H1 (cell line): Measurements from ENCODE around the gene KLF2. TPM values are rescaled to one million over a fixed set of nuclear protein-coding genes. Genes with fewer than 3 reads are reported as not detected.

Experiments
- CTCF ChIA-PET: fragments of 300-600 bp; sonication (Branson Sonifier 250); formaldehyde crosslinking; loops from one replicate; lab custom pipeline; 2021; ENCODE audit not compliant: partially characterized antibody; lab: Charles Lee
- POLR2A ChIA-PET: fragments of 300-600 bp; sonication (Branson Sonifier 250); formaldehyde crosslinking; loops from one replicate; lab custom pipeline; 2021; ENCODE audit warnings: inconsistent platforms; ENCODE audit not compliant: partially characterized antibody; lab: Charles Lee
- DNase-seq, 2 experiments: peaks; one replicate each; pipeline versions ENCODE4 v3.0.0 to v3.0.0-alpha.2; 2010 to 2022; ENCODE audit warnings: low spot score in 2 of 2, low read depth in 1 of 2, mixed read lengths in 1 of 2
- FAIRE-seq: peaks from 2 replicates; lab custom pipeline; 2011; peaks lifted over from hg19 to GRCh38; lab: Jason Lieb, UNC
- H2AFZ ChIP-seq: 2 replicates; pipeline ENCODE4 v1.8.1; 2012; ENCODE audit warnings: low read length, inconsistent platforms
- H2AK5ac ChIP-seq: 2 replicates; pipeline ENCODE4 v1.6.1; 2013; ENCODE audit warnings: low read depth, low read length
- H2BK120ac ChIP-seq: replicated peaks from 2 replicates; pipeline ENCODE3; 2013; ENCODE audit warnings: low read depth, low read length, inconsistent platforms
- H2BK12ac ChIP-seq: 2 replicates; pipeline ENCODE4 v1.6.1; 2013; ENCODE audit warnings: low read depth, low read length
- H2BK15ac ChIP-seq: 2 replicates; pipeline ENCODE4 v1.6.1; 2013; ENCODE audit warnings: low read length
- H2BK20ac ChIP-seq: 2 replicates; pipeline ENCODE4 v1.6.1; 2013; ENCODE audit warnings: low read length
- H2BK5ac ChIP-seq: 2 replicates; pipeline ENCODE4 v1.6.1; 2013; ENCODE audit warnings: low read depth, low read length
- H3K14ac ChIP-seq: 2 replicates; pipeline ENCODE4 v1.6.1; 2013; ENCODE audit warnings: inconsistent platforms; ENCODE audit not compliant: insufficient read length
- H3K18ac ChIP-seq: 2 replicates; pipeline ENCODE4 v1.6.1; 2013; ENCODE audit warnings: low read length; ENCODE audit errors: extremely low read depth
- H3K23ac ChIP-seq: 2 replicates; pipeline ENCODE4 v1.6.1; 2013; ENCODE audit warnings: inconsistent platforms; ENCODE audit not compliant: insufficient read length
- H3K23me2 ChIP-seq: 2 replicates; pipeline ENCODE4 v1.6.1; 2013; ENCODE audit warnings: low read depth, low read length
- H3K27ac ChIP-seq: 2 replicates; pipeline ENCODE4 v1.6.1; 2011; ENCODE audit warnings: low read depth, low read length, inconsistent platforms
- H3K27me3 ChIP-seq, 4 experiments: replicated peaks in 1 of 4; 1 replicate in 1 of 4; 2 replicates in 3 of 4; pipeline versions ENCODE4 v1.6.1 to v1.8.1; 2011 to 2013; ENCODE audit warnings: low read length in 3 of 4, mild to moderate bottlenecking in 3 of 4, inconsistent platforms in 2 of 4, mixed read lengths in 2 of 4, moderate library complexity in 1 of 4; ENCODE audit not compliant: control insufficient read depth in 3 of 4, insufficient read depth in 3 of 4; ENCODE audit errors: extremely low read depth in 1 of 4
- H3K36me3 ChIP-seq, 4 experiments: 2 replicates each; pipeline versions ENCODE4 v1.6.1 to v1.8.1; 2011 to 2013; ENCODE audit warnings: mild to moderate bottlenecking in 4 of 4, low read length in 3 of 4, moderate library complexity in 2 of 4, control low read depth in 1 of 4, inconsistent platforms in 1 of 4; ENCODE audit not compliant: insufficient read depth in 4 of 4, control insufficient read depth in 2 of 4
- H3K4ac ChIP-seq: replicated peaks from 2 replicates; pipeline ENCODE3; 2013; ENCODE audit warnings: low read length, low read depth, mixed read lengths, inconsistent platforms; ENCODE audit not compliant: insufficient read length
- H3K4me1 ChIP-seq, 4 experiments: replicated peaks in 1 of 4; 1 replicate in 1 of 4; 2 replicates in 3 of 4; pipeline versions ENCODE4 v1.6.1 to v1.8.1; 2011 to 2013; ENCODE audit warnings: low read length in 3 of 4, inconsistent platforms in 2 of 4, mixed read lengths in 1 of 4; ENCODE audit not compliant: insufficient read depth in 4 of 4, control insufficient read depth in 3 of 4
- H3K4me2 ChIP-seq, 2 experiments: 2 replicates each; pipeline versions ENCODE4 v1.6.1 to v1.8.1; 2011 to 2013; ENCODE audit warnings: low read depth in 2 of 2, low read length in 2 of 2, control low read depth in 1 of 2, inconsistent platforms in 1 of 2, mild to moderate bottlenecking in 1 of 2; ENCODE audit not compliant: insufficient read depth in 1 of 2
- H3K4me3 ChIP-seq, 4 experiments: fragments of 200-600, 300-600 bp in 1 of 4; sonication (generic), shearing (Covaris generic), sonication (Bioruptor Twin) in 1 of 4; 2 replicates each; pipeline versions ENCODE4 v1.5.1 to v1.8.1; 2011 to 2016; ENCODE audit warnings: low read length in 4 of 4, low read depth in 3 of 4, control low read depth in 2 of 4, inconsistent platforms in 2 of 4, mild to moderate bottlenecking in 2 of 4, mixed read lengths in 1 of 4, moderate library complexity in 1 of 4; ENCODE audit not compliant: insufficient read depth in 2 of 4; ENCODE audit errors: extremely low read depth in 1 of 4
- H3K56ac ChIP-seq: replicated peaks from 2 replicates; pipeline ENCODE3; 2013; ENCODE audit warnings: low read depth, mild to moderate bottlenecking, mixed read lengths, low read length, inconsistent platforms; ENCODE audit not compliant: insufficient read length
- H3K79me1 ChIP-seq: 2 replicates; pipeline ENCODE4 v1.6.1; 2013; ENCODE audit warnings: low read depth, low read length, control low read depth
- H3K79me2 ChIP-seq, 2 experiments: 2 replicates each; pipeline versions ENCODE4 v1.6.1 to v1.8.1; 2012 to 2013; ENCODE audit warnings: low read length in 2 of 2, mild to moderate bottlenecking in 2 of 2, inconsistent platforms in 1 of 2; ENCODE audit not compliant: insufficient read depth in 2 of 2, control insufficient read depth in 1 of 2
- H3K9ac ChIP-seq, 4 experiments: replicated peaks in 1 of 4; 1 replicate in 1 of 4; 2 replicates in 3 of 4; pipeline versions ENCODE4 v1.6.1 to v1.8.1; 2011 to 2013; ENCODE audit warnings: low read depth in 3 of 4, low read length in 3 of 4, control low read depth in 2 of 4, mild to moderate bottlenecking in 2 of 4, moderate library complexity in 2 of 4, inconsistent platforms in 1 of 4; ENCODE audit errors: extremely low read depth in 1 of 4
- H3K9me3 ChIP-seq, 2 experiments: 2 replicates each; pipeline versions ENCODE4 v1.6.1 to v1.8.1; 2012 to 2013; ENCODE audit warnings: mild to moderate bottlenecking in 2 of 2, moderate library complexity in 2 of 2, control low read depth in 1 of 2, inconsistent platforms in 1 of 2, low read depth in 1 of 2, low read length in 1 of 2, mixed read lengths in 1 of 2; ENCODE audit not compliant: insufficient read depth in 2 of 2
- H4K20me1 ChIP-seq, 2 experiments: replicated peaks in 1 of 2; 2 replicates each; pipeline versions ENCODE3 to v1.8.1; 2011 to 2013; ENCODE audit warnings: inconsistent platforms in 2 of 2, low read length in 2 of 2, mild to moderate bottlenecking in 1 of 2; ENCODE audit not compliant: insufficient read depth in 2 of 2, control insufficient read depth in 1 of 2
- H4K5ac ChIP-seq: 2 replicates; pipeline ENCODE4 v1.6.1; 2013; ENCODE audit warnings: low read length, low read depth, mixed read lengths, inconsistent platforms; ENCODE audit not compliant: insufficient read length
- H4K8ac ChIP-seq: 2 replicates; pipeline ENCODE4 v1.8.0; 2013; ENCODE audit warnings: mild to moderate bottlenecking, moderate library complexity, low read length, inconsistent platforms; ENCODE audit not compliant: insufficient read depth; ENCODE audit errors: extremely low read depth
- H4K91ac ChIP-seq: replicated peaks from 2 replicates; pipeline ENCODE3; 2013; ENCODE audit warnings: low read length, mixed read lengths, inconsistent platforms; ENCODE audit not compliant: insufficient read length
- ASH2L ChIP-seq: fragments of 200-600, 300-600 bp; sonication (generic); IDR thresholded peaks from one replicate; pipeline ENCODE4 v1.7.1; 2017; ENCODE audit warnings: low read length
- EZH2 ChIP-seq: fragments of 200-600 bp; sonication (generic); IDR thresholded peaks from 2 replicates; pipeline ENCODE4 v1.7.1; 2012; ENCODE audit warnings: low read depth, mild to moderate bottlenecking, moderate library complexity, low read length, inconsistent platforms; ENCODE audit not compliant: severe bottlenecking
- KDM4A ChIP-seq: IDR thresholded peaks from one replicate; pipeline ENCODE4 v1.7.1; 2012; ENCODE audit warnings: low read depth, mild to moderate bottlenecking, moderate library complexity, low read length, inconsistent platforms; ENCODE audit not compliant: severe bottlenecking
- POU5F1 ChIP-seq: IDR thresholded peaks from 2 replicates; pipeline ENCODE4 v1.6.1; 2011; ENCODE audit warnings: low read depth, mild to moderate bottlenecking, low read length, moderate library complexity
- RBBP5 ChIP-seq: IDR thresholded peaks from 2 replicates; pipeline ENCODE4 v1.7.1; 2012; ENCODE audit warnings: low read depth, mild to moderate bottlenecking, inconsistent platforms, low read length, moderate library complexity, borderline replicate concordance
- RNF2 ChIP-seq: fragments of 200-900, 300-1000 bp; sonication (generic); IDR thresholded peaks from 2 replicates; pipeline ENCODE4 v1.7.1; 2016; ENCODE audit warnings: borderline replicate concordance, low read depth, mild to moderate bottlenecking, antibody characterized with exemption, low read length; ENCODE audit not compliant: poor library complexity, severe bottlenecking; ENCODE audit errors: missing control alignments
- SAP30 ChIP-seq: fragments of 300-600 bp; sonication (generic); IDR thresholded peaks from 2 replicates; pipeline ENCODE4 v1.7.1; 2012; ENCODE audit warnings: low read length, moderate library complexity, mild to moderate bottlenecking, inconsistent platforms; ENCODE audit not compliant: insufficient read depth, insufficient replicate concordance
- SIN3A ChIP-seq, 2 experiments: IDR thresholded peaks in 1 of 2; conservative IDR thresholded peaks in 1 of 2; 2 replicates each; pipeline ENCODE4 v1.6.1; 2011 to 2012; ENCODE audit warnings: low read length in 2 of 2, improper control_type of control experiment in 1 of 2, low read depth in 1 of 2, mild to moderate bottlenecking in 1 of 2
- SUZ12 ChIP-seq: fragments of 200-600 bp; sonication (generic); IDR thresholded peaks from 2 replicates; pipeline ENCODE4 v1.6.1; 2012; ENCODE audit warnings: mild to moderate bottlenecking, inconsistent platforms, low read length, moderate library complexity, mixed read lengths
- WGBS, 2 experiments: shearing (Covaris generic) in 1 of 2; methylation state at CpG; one replicate each; pipeline versions ENCODE4 v1.1.6 to v1.1.7; 2013 to 2015; ENCODE audit warnings: low lambda C conversion rate in 2 of 2, mixed read lengths in 2 of 2, inconsistent platforms in 1 of 2, low coverage in 1 of 2, missing lambda C conversion rate in 1 of 2; ENCODE audit not compliant: insufficient replicate concordance in 2 of 2, insufficient coverage in 1 of 2, insufficient read length in 1 of 2; ENCODE audit errors: extremely low coverage in 1 of 2, missing lambda C conversion rate in 1 of 2; 5-methylcytosine and 5-hydroxymethylcytosine counted together
- polyA plus RNA-seq, 7 experiments: library from polyadenylated mRNA; depleted of rRNA in 3 of 7; stranded (reverse) in 5 of 7; unstranded in 2 of 7; fragments of >200 nt in 5 of 7; fragments of 200-250 nt in 2 of 7; gene quantifications; 1 replicate in 5 of 7; 2 replicates in 1 of 7; 4 replicates in 1 of 7; pipeline versions ENCODE4 v1.2.1 to v1.2.3, GENCODE V29; 2011 to 2013; ENCODE audit warnings: missing spikeins in 2 of 7, mixed read lengths in 2 of 7
- total RNA-seq: library from RNA; stranded (reverse); fragmentation: NEBNext Ultra II Directional; extraction: Animal tissue kit (Norgen Biotek cat#: 25700); gene quantifications from 2 replicates; pipeline ENCODE4 v1.2.1, GENCODE V29; 2021

KLF2 gene
- total and polyA plus RNA-seq, 2 of the 8 experiments (the other 6 are each of a cell fraction or from before 2014, with no cell fraction given) = 0.19 to 0.33 TPM

DNA sequence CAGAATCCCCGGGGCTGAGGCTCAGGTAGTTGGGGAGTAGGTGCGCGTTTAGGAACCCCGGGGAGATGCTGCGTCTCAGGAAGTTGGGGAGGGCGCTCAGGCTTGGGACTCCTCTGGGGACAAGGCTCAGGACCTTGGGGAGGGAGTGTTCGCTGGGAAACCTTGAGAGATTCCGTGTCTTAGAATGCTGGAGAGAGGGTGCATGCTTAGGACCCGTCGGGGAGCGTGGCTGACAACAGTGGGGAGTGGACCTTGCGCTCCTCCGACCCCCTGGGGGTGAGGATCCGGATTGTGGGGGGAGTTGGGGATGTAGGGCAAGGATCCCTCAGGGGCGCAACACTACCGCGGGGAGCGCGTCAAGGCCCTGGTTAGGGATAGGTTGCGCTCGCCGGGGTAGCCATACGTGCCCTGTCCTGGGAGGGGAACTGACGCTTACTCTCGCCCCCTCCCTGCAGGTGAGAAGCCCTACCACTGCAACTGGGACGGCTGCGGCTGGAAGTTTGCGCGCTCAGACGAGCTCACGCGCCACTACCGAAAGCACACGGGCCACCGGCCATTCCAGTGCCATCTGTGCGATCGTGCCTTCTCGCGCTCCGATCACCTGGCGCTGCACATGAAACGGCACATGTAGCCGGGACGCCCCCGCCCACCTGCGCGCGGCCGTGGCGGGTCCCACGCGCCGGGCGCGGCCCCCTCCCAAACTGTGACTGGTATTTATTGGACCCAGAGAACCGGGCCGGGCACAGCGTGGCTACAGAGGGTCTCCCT is 2.0 kb downstream of the KLF2 start:
- Histone ChIP-seq H3K14ac (no peak overlapping the region), H3K23me2 (peaks cover 19% of the 10 kb centered on the region; the same call in 1 of the 2 replicates), H3K23ac (no peak overlapping the region), H3K4ac (no peak overlapping the region), H2BK15ac (peak overlapping the region; percentile 61; the same call in 1 of the 2 replicates), H4K20me1 (peaks cover 0 to 6% of the 10 kb centered on the region in 2 experiments), H2BK12ac (no peak overlapping the region), H2BK20ac (no peak overlapping the region), H3K9ac (no peak overlapping the region), H3K4me3 (peak overlapping the region; percentile 46 to 71 (median 65)), H4K91ac (no peak overlapping the region), H3K4me2 (peak overlapping the region; percentile 84 to 99), H4K5ac (no peak overlapping the region), H2AFZ (peak overlapping the region; percentile 92), H3K27ac (no peak overlapping the region), H3K79me1 (no peaks in the 10 kb centered on the region), H3K27me3 (peaks cover 32 to 70% (median 62%) of the 10 kb centered on the region in 4 experiments), H3K18ac (no peak overlapping the region), H2BK5ac (no peak overlapping the region; the same call in 1 of the 2 replicates), H2AK5ac (no peak overlapping the region), H3K56ac (no peak overlapping the region), H4K8ac (peak overlapping the region; percentile 79), H2BK120ac (no peak overlapping the region), H3K9me3 (no peaks in the 10 kb centered on the region), H3K36me3 (peaks cover 0 to 4% (median 0%) of the 10 kb centered on the region in 4 experiments; a peak in 1 of 8 replicates), H3K79me2 (no peaks in the 10 kb centered on the region), H3K4me1 (peaks cover 0 to 6% (median 0%) of the 10 kb centered on the region in 4 experiments; a peak in 3 of 7 replicates)
- ChIA-PET POLR2A (no interaction called here), CTCF (interaction anchor here (6.0 kb wide), 1 partner anchor 79 kb away, joined by 41 read pairs; no protein-coding TSS in a partner anchor)
- DNase-seq (peak in 1 of 2 experiments; percentile 81), FAIRE-seq (no peak)
- WGBS, 2 experiments = 3% methylated on average over 56 of the region's 58 CpGs; no CpG with 5 or more reads in 1 of the 2 experiments
- TF ChIP-seq RBBP5 (peak; percentile 1; the same call in 1 of the 2 replicates), SAP30 (peak; percentile 85), EZH2 (peak; percentile 79), RNF2 (no peak), KDM4A (peak; percentile 75), SUZ12 (peak; percentile 71; the same call in 1 of the 2 replicates), POU5F1 (no peak), SIN3A (conservative IDR thresholded peaks at IDR 0.05 in 1 of 2, IDR thresholded peaks at IDR 0.05 in 1 of 2; ENCODE audit: low read depth in 1 of 2, low read length in 2 of 2) (0 out of 4 replicates have a peak, but pooled peaks of 1 of the 2 experiments have one; percentile 24), ASH2L (peak; percentile 66)
